Measurements from ENCODE around the gene CCDC60. TPM values are rescaled to one million over a fixed set of nuclear protein-coding genes. Genes with fewer than 3 reads are reported as not detected.

Gene CCDC60
- total RNA-seq, 1 donor from 2014 or later, result 2.3 TPM

GRCh38 chr12:119450771-119451170 lies 116.2 kb downstream of the CCDC60 start:
- H3K27ac Mint-ChIP-seq, result no peak overlapping the region

GRCh38 chr12:119456824-119457223 lies 122.3 kb downstream of the CCDC60 start:
- Mint-ChIP-seq H3K4me3 (no peak overlapping the region), H3K9me3 (no peaks in the 10 kb centered on the region), H3K4me1 (ENCODE audit: unreplicated experiment) (no peaks in the 10 kb centered on the region), H3K27ac (no peak overlapping the region), H3K27me3 (peaks cover 3% of the 10 kb centered on the region), H3K36me3 (no peaks in the 10 kb centered on the region)
- DNase-seq (ENCODE audit: extremely low spot score, unreplicated experiment), result no peak
- TF ChIP-seq CTCF (conservative IDR thresholded peaks at IDR 0.05), result no peak

More at GRCh38 chr12:119450771-119451170, 116.2 kb downstream of the CCDC60 start:
- Mint-ChIP-seq H3K4me3 (no peak overlapping the region), H3K4me1 (ENCODE audit: unreplicated experiment) (no peaks in the 10 kb centered on the region), H3K36me3 (no peaks in the 10 kb centered on the region), H3K9me3 (no peaks in the 10 kb centered on the region), H3K27me3 (peaks cover 7% of the 10 kb centered on the region)
- no peak for DNase-seq (ENCODE audit: extremely low spot score, unreplicated experiment)
- no peak for TF ChIP-seq CTCF (conservative IDR thresholded peaks at IDR 0.05)

GRCh38 chr12:119457271-119457670 lies 122.7 kb downstream of the CCDC60 start:
- no peak for DNase-seq (ENCODE audit: extremely low spot score, unreplicated experiment)
- no peak for TF ChIP-seq CTCF (conservative IDR thresholded peaks at IDR 0.05)
- Mint-ChIP-seq H3K9me3 (no peaks in the 10 kb centered on the region), H3K4me1 (ENCODE audit: unreplicated experiment) (no peaks in the 10 kb centered on the region), H3K27me3 (peaks cover 3% of the 10 kb centered on the region), H3K27ac (no peak overlapping the region), H3K4me3 (no peak overlapping the region), H3K36me3 (no peaks in the 10 kb centered on the region)

- Mint-ChIP-seq H3K4me1 (ENCODE audit: unreplicated experiment) (no peaks in the 10 kb centered on the region), H3K36me3 (no peaks in the 10 kb centered on the region), H3K9me3 (no peaks in the 10 kb centered on the region), H3K4me3 (no peak overlapping the region), H3K27ac (no peak overlapping the region), H3K27me3 (peaks cover 3% of the 10 kb centered on the region)
- no peak for TF ChIP-seq CTCF (conservative IDR thresholded peaks at IDR 0.05)
- no peak for DNase-seq (ENCODE audit: extremely low spot score, unreplicated experiment)
Measured at GRCh38 chr12:119459481-119459880, 125.0 kb downstream of the CCDC60 start.

- Mint-ChIP-seq H3K9me3 (no peaks in the 10 kb centered on the region), H3K27me3 (peaks cover 2% of the 10 kb centered on the region), H3K36me3 (no peaks in the 10 kb centered on the region), H3K4me3 (no peak overlapping the region), H3K4me1 (ENCODE audit: unreplicated experiment) (no peaks in the 10 kb centered on the region), H3K27ac (no peak overlapping the region)
- DNase-seq (ENCODE audit: extremely low spot score, unreplicated experiment), result no peak
- TF ChIP-seq CTCF (conservative IDR thresholded peaks at IDR 0.05), result no peak
Measured at GRCh38 chr12:119460876-119461275, 126.3 kb downstream of the CCDC60 start.

- Mint-ChIP-seq H3K4me1 (ENCODE audit: unreplicated experiment) (no peaks in the 10 kb centered on the region), H3K27ac (no peak overlapping the region), H3K36me3 (no peaks in the 10 kb centered on the region), H3K4me3 (no peak overlapping the region), H3K9me3 (no peaks in the 10 kb centered on the region), H3K27me3 (peaks cover 3% of the 10 kb centered on the region)
- no peak for DNase-seq (ENCODE audit: extremely low spot score, unreplicated experiment)
- TF ChIP-seq CTCF (conservative IDR thresholded peaks at IDR 0.05), result no peak
Measured at GRCh38 chr12:119461636-119462214, 127.2 kb downstream of the CCDC60 start.
